Prostate gland (tissue), 2 donors: Measurements from ENCODE around the gene TMEM242.

Experiments used
- POLR2A ChIP-seq: fragments of 450-650 bp; IDR thresholded peaks from one replicate; pipeline ENCODE4 v1.6.1; 2016; ENCODE audit warnings: antibody characterized with exemption, mild to moderate bottlenecking
- TF ChIP-seq, protein P1 (sequence below), 4 experiments: fragments of 200-600 bp in 2 of 4; fragments of 450-650 bp in 2 of 4; sonication (generic) in 2 of 4; IDR thresholded peaks; 1 replicate in 3 of 4; 2 replicates in 1 of 4; pipeline ENCODE4 v1.5.1; 2016 to 2019; ENCODE audit warnings: antibody characterized with exemption in 4 of 4, mild to moderate bottlenecking in 2 of 4, moderate library complexity in 2 of 4

DNA sequence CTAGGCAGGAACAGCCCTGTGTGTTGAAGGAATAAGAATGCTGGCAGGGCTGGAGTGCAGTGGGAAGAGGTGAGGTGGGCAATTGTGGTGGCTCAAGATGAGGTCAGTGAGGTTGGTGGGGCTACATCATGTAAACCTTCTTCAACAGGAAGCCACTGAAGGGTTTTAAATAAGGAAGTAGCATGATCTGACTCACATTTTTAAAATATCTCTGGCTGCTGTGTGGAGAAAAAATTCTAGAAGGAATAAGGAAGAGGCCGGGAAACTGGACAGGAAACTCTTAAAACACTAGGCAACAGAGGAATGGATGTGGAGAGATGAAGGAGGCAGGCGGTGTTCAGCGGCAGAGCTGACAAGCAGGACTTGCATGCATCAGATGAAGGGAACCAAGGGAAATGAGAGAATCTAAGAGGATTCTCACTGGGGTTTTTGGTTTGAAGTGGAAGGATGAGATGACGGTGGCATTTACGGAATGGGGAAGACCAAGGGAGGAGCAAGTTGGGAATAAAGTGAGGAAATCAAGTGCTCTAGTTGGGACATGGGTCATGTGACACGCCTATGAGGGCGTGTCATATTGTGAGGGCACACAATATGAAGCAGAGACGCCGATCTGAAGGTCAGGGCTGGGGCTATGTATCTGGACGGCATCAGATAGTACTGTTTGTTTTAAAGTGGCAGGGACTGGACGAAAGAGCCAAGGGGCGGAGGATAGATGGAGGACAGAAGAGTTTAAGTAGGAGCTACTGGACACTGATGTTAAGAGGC is 18.2 kb downstream of the TMEM242 start:
- no peak for TF ChIP-seq POLR2A
- TF ChIP-seq, protein P1, sequence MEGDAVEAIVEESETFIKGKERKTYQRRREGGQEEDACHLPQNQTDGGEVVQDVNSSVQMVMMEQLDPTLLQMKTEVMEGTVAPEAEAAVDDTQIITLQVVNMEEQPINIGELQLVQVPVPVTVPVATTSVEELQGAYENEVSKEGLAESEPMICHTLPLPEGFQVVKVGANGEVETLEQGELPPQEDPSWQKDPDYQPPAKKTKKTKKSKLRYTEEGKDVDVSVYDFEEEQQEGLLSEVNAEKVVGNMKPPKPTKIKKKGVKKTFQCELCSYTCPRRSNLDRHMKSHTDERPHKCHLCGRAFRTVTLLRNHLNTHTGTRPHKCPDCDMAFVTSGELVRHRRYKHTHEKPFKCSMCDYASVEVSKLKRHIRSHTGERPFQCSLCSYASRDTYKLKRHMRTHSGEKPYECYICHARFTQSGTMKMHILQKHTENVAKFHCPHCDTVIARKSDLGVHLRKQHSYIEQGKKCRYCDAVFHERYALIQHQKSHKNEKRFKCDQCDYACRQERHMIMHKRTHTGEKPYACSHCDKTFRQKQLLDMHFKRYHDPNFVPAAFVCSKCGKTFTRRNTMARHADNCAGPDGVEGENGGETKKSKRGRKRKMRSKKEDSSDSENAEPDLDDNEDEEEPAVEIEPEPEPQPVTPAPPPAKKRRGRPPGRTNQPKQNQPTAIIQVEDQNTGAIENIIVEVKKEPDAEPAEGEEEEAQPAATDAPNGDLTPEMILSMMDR (IDR thresholded peaks at IDR 0.05), result no peak
